ENCODE data around the gene CEL.

Gene CEL

GRCh38 chr9:133102190-133103021 lies 40.6 kb downstream of the CEL start:
- no peak for TF ChIP-seq POLR2A (IDR thresholded peaks at IDR 0.05; ENCODE audit: extremely low read depth, insufficient read length)
- TF ChIP-seq CTCF (IDR thresholded peaks at IDR 0.05; ENCODE audit: low read depth, low read length): no peak
- TF ChIP-seq MYC (IDR thresholded peaks at IDR 0.05; ENCODE audit: low read depth, low read length): no peak
- TF ChIP-seq MAX (IDR thresholded peaks at IDR 0.05; ENCODE audit: low read depth, low read length): no peak
- DNase-seq (ENCODE audit: low read depth): no peak
- H3K4me3 ChIP-seq (ENCODE audit: low read depth, low read length): no peak overlapping the region

- TF ChIP-seq POLR2A (IDR thresholded peaks at IDR 0.05; ENCODE audit: extremely low read depth, insufficient read length) (no peak), MAX (IDR thresholded peaks at IDR 0.05; ENCODE audit: low read depth, low read length) (peak; percentile 44; the same call in 1 of the 2 replicates), MYC (IDR thresholded peaks at IDR 0.05; ENCODE audit: low read depth, low read length) (no peak), CTCF (IDR thresholded peaks at IDR 0.05; ENCODE audit: low read depth, low read length) (peak; percentile 82)
- H3K4me3 ChIP-seq (ENCODE audit: low read depth, low read length): no peak overlapping the region
- DNase-seq (ENCODE audit: low read depth): peak; percentile 46
Measured at GRCh38 chr9:133103183-133103986, 41.6 kb downstream of the CEL start.

GRCh38 chr9:133103987-133104505 lies 42.3 kb downstream of the CEL start:
- no peak for DNase-seq (ENCODE audit: low read depth)
- TF ChIP-seq MYC (IDR thresholded peaks at IDR 0.05; ENCODE audit: low read depth, low read length) (no peak), CTCF (IDR thresholded peaks at IDR 0.05; ENCODE audit: low read depth, low read length) (no peak), POLR2A (IDR thresholded peaks at IDR 0.05; ENCODE audit: extremely low read depth, insufficient read length) (no peak), MAX (IDR thresholded peaks at IDR 0.05; ENCODE audit: low read depth, low read length) (no peak)
- no peak overlapping the region for H3K4me3 ChIP-seq (ENCODE audit: low read depth, low read length)

- DNase-seq (ENCODE audit: low read depth): no peak
- TF ChIP-seq POLR2A (IDR thresholded peaks at IDR 0.05; ENCODE audit: extremely low read depth, insufficient read length): no peak
- TF ChIP-seq MAX (IDR thresholded peaks at IDR 0.05; ENCODE audit: low read depth, low read length): no peak
- TF ChIP-seq CTCF (IDR thresholded peaks at IDR 0.05; ENCODE audit: low read depth, low read length): no peak
- no peak for TF ChIP-seq MYC (IDR thresholded peaks at IDR 0.05; ENCODE audit: low read depth, low read length)
Measured at GRCh38 chr9:133104718-133105460, 43.1 kb downstream of the CEL start.

GRCh38 chr9:133105461-133105770 lies 43.6 kb downstream of the CEL start:
- no peak for TF ChIP-seq POLR2A (IDR thresholded peaks at IDR 0.05; ENCODE audit: extremely low read depth, insufficient read length)
- TF ChIP-seq MAX (IDR thresholded peaks at IDR 0.05; ENCODE audit: low read depth, low read length): no peak
- TF ChIP-seq CTCF (IDR thresholded peaks at IDR 0.05; ENCODE audit: low read depth, low read length): no peak
- no peak for TF ChIP-seq MYC (IDR thresholded peaks at IDR 0.05; ENCODE audit: low read depth, low read length)
- no peak overlapping the region for H3K4me3 ChIP-seq (ENCODE audit: low read depth, low read length)
- DNase-seq (ENCODE audit: low read depth): no peak

More at GRCh38 chr9:133104718-133105460, 43.1 kb downstream of the CEL start:
- H3K4me3 ChIP-seq (ENCODE audit: low read depth, low read length): no peak overlapping the region
